GM12873 (cell line): ENCODE results near the gene NHLRC2.

Source experiments
- TF ChIP-seq, protein P1 (sequence below): IDR thresholded peaks from 2 replicates; pipeline ENCODE4 v1.5.1; 2012; ENCODE audit warnings: low read depth, mild to moderate bottlenecking, moderate library complexity, low read length, control low read depth; ENCODE audit not compliant: insufficient read depth; ENCODE audit errors: missing control alignments

NHLRC2 gene

DNA sequence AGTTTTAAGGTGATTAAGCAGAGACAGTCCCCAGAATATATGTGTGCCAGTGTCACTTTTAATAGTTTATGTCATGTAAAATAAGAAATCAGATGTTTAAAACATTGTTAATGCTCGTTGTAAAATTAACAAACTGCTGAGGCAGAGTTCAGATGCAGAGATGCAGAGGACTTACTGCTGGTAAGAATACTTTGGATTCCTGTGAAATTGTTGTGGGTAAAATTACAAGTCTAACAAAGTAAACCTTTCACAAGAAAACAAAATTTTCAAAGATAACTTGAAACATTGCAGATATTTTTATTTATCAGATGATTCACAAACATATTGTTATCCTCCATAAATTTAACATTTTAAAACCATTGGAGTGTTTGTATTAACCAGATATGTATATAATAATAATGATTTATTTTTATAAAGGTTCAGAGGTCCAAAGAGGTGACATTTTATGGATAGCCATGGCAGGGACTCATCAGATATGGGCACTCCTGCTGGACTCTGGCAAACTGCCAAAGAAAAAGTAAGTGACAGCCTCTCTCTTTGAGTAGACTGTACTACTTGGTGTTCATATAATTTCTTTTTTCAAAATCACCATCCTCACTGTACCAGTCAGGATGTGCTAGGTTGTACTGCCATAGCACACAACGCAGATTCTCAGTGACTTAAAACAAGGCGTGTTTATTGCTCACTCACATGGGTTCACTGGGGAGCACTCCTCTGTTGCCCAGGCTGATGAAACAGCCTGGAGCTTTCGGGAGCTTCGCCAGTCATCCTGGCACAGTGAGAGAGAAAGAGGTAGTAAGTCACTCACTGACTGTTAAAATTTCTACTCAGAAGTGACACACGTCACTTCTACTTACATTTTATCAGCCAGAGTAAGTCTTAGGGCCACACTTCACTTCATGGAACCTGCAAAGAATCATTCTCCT, 43.5 kb downstream of the NHLRC2 start:
- TF ChIP-seq, protein P1, sequence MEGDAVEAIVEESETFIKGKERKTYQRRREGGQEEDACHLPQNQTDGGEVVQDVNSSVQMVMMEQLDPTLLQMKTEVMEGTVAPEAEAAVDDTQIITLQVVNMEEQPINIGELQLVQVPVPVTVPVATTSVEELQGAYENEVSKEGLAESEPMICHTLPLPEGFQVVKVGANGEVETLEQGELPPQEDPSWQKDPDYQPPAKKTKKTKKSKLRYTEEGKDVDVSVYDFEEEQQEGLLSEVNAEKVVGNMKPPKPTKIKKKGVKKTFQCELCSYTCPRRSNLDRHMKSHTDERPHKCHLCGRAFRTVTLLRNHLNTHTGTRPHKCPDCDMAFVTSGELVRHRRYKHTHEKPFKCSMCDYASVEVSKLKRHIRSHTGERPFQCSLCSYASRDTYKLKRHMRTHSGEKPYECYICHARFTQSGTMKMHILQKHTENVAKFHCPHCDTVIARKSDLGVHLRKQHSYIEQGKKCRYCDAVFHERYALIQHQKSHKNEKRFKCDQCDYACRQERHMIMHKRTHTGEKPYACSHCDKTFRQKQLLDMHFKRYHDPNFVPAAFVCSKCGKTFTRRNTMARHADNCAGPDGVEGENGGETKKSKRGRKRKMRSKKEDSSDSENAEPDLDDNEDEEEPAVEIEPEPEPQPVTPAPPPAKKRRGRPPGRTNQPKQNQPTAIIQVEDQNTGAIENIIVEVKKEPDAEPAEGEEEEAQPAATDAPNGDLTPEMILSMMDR, result no peak

DNA sequence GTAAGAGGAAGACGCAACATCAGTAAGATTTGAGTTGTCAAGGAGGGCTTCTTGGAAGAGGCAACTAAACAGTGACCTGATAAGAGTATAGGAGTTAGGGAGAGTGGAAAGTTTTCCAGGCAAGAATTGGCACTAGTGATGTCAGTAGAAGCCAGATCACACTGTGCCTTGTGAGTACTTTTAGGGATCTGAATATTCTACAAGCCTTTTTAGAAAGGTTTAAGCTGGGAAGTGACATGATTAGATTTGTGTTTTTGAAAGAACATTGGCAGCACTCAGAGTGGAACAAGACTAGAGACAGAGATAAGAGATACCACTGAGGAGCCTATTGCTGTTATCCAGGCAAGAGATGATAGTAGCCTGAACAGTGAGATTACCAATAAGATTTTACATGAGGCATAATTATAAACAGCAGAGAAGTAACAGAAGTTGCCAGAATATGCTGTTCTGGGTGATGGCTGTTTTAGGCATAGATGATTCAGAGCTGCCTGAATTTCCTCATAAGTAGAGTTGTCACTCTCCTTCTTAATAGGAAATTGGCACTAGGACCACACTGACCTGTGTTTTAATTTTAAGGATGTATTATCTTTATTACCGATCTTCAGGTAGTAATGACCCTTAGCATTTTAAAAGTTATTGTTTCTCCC, 45.6 kb downstream of the NHLRC2 start:
- TF ChIP-seq, protein P1, result no peak

DNA sequence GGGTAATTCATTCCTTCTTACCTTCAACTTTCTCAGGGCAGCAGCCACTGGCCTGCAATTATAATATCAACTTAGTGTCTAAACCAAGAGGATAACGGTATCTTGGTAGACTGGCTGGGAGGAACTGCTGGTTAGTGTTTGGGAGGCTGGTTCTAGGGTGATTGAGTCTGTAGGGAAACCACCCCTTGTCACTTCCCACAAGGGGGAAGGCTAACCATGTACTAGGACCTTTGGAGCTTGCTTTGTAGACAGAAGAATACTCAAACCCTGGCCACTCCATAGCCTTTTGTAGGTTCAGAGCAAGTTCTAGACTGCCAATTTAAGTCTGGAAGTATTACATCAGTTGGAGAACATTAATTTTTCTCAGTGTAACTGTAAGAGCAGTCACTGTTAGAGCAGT, 51.3 kb downstream of the NHLRC2 start:
- TF ChIP-seq, protein P1, result no peak

GRCh38 chr10:113907166-113907565, 52.7 kb downstream of the NHLRC2 start:
- TF ChIP-seq, protein P1, result no peak

- TF ChIP-seq, protein P1, result no peak
These were observed 53.8 kb downstream of the NHLRC2 start for GRCh38 chr10:113908236-113908635.

DNA sequence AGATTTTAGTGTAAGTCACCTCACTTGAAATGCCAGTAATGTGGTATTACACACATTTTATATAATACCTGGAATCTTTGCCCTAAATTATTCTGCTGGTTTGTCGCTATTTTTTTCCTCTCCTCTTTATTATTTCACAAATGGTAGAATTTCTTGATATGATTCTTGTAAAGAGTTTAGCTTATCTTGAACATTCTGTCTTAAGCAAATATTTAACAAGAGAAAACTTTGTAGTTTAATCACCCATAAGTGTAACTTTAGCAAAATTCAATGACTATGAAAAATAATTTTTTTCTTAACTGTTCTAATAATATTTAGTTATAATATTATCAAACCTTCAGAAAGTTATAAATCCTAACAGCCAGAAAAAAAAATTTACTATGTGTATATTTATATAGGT, 56.7 kb downstream of the NHLRC2 start:
- TF ChIP-seq, protein P1, result no peak

- TF ChIP-seq, protein P1, result no peak
These were observed 57.4 kb downstream of the NHLRC2 start for GRCh38 chr10:113911839-113912238.
